K562 (cell line): ENCODE results near the gene TMEM139. TPM values are rescaled to one million over a fixed set of nuclear protein-coding genes. Genes with fewer than 3 reads are reported as not detected.

ENCODE experiments used
- CBFA2T3 ChIP-seq: fragments of 450-650 bp; IDR thresholded peaks from 2 replicates; pipeline ENCODE4 v1.6.1; 2017
- DACH1 ChIP-seq: fragments of 450-650 bp; IDR thresholded peaks from 2 replicates; pipeline ENCODE4 v1.6.1; 2018; ENCODE audit not compliant: partially characterized antibody
- DPF2 ChIP-seq: fragments of 450-650 bp; IDR thresholded peaks from 2 replicates; pipeline ENCODE4 v1.6.1; 2016
- FOXJ2 ChIP-seq: fragments of 200-800 bp; sonication (Bioruptor generic); IDR thresholded peaks from 2 replicates; pipeline ENCODE4 v1.6.1; 2016; ENCODE audit warnings: missing genetic modification characterization, missing compliant biosample characterization
- GATA2 ChIP-seq: sonication (generic); formaldehyde crosslinking; IDR thresholded peaks from 2 replicates; pipeline ENCODE4 v1.4.0; 2020; ENCODE audit warnings: mild to moderate bottlenecking, missing genetic modification reagents
- HDAC1 ChIP-seq, 2 experiments: fragments of 450-650 bp; IDR thresholded peaks; 2 replicates each; pipeline ENCODE4 v1.6.1; 2016 to 2017; ENCODE audit warnings: inconsistent platforms in 1 of 2, mild to moderate bottlenecking in 1 of 2, moderate library complexity in 1 of 2
- HDAC2 ChIP-seq: fragments of 450-650 bp; IDR thresholded peaks from 2 replicates; pipeline ENCODE4 v1.6.1; 2016; ENCODE audit warnings: mild to moderate bottlenecking
- NCOA2 ChIP-seq, 2 experiments: fragments of 450-650 bp; IDR thresholded peaks; 2 replicates each; pipeline ENCODE4 v1.6.1; 2018; ENCODE audit warnings: mild to moderate bottlenecking in 2 of 2, moderate library complexity in 1 of 2; ENCODE audit not compliant: partially characterized antibody in 2 of 2
- RCOR1 ChIP-seq, 2 experiments: IDR thresholded peaks; 2 replicates each; pipeline ENCODE4 v1.6.1; 2012; ENCODE audit warnings: low read depth in 2 of 2, low read length in 2 of 2, borderline replicate concordance in 1 of 2, improper control_type of control experiment in 1 of 2
- SMARCE1 ChIP-seq: fragments of 450-650 bp; IDR thresholded peaks from 2 replicates; pipeline ENCODE4 v1.7.1; 2016; ENCODE audit warnings: mild to moderate bottlenecking
- SRF ChIP-seq, 2 experiments: fragments of 250-450, 450-650 bp in 1 of 2; sonication (Bioruptor Pico) in 1 of 2; sonication (generic) in 1 of 2; formaldehyde crosslinking; IDR thresholded peaks; 2 replicates each; pipeline versions ENCODE4 v1.5.0 to v1.5.1; 2020 to 2022; ENCODE audit warnings: mild to moderate bottlenecking in 1 of 2, missing genetic modification reagents in 1 of 2
- SRSF3 ChIP-seq: fragments of 200-400 bp; formaldehyde crosslinking; IDR thresholded peaks from 2 replicates; pipeline ENCODE4 v1.6.1; 2016; ENCODE audit warnings: mild to moderate bottlenecking, low read length, moderate library complexity; ENCODE audit not compliant: insufficient read depth
- TBL1XR1 ChIP-seq, 2 experiments: IDR thresholded peaks; 2 replicates each; pipeline ENCODE4 v1.6.1; 2012; ENCODE audit warnings: improper control_type of control experiment in 2 of 2, low read length in 2 of 2, mild to moderate bottlenecking in 1 of 2
- TEAD1 ChIP-seq, 2 experiments: fragments of 450-650 bp in 1 of 2; sonication (generic) in 1 of 2; formaldehyde crosslinking; IDR thresholded peaks; 2 replicates each; pipeline versions ENCODE4 v1.4.0 to v1.8.0; 2020 to 2022; ENCODE audit warnings: mild to moderate bottlenecking in 2 of 2, missing genetic modification reagents in 1 of 2
- TEAD4 ChIP-seq, 2 experiments: sonication (generic) in 1 of 2; formaldehyde crosslinking in 1 of 2; IDR thresholded peaks; 2 replicates each; pipeline versions ENCODE4 v1.6.1 to v1.8.0; 2012 to 2022; ENCODE audit warnings: borderline replicate concordance in 1 of 2, inconsistent platforms in 1 of 2, low read length in 1 of 2, mild to moderate bottlenecking in 1 of 2, missing genetic modification reagents in 1 of 2
- ZNF583 ChIP-seq: fragments of 250-450 bp; sonication (Bioruptor Pico); IDR thresholded peaks from 2 replicates; pipeline ENCODE4 v1.4.0; 2020
- ZNF79 ChIP-seq: fragments of 250-450 bp; sonication (Bioruptor Pico); IDR thresholded peaks from 2 replicates; pipeline ENCODE4 v1.4.0; 2020; ENCODE audit warnings: low read depth, mild to moderate bottlenecking, moderate library complexity
- polyA plus RNA-seq, 8 experiments: library from polyadenylated mRNA; depleted of rRNA in 4 of 8; stranded (reverse) in 5 of 8; unstranded in 3 of 8; fragments of >200 nt; fragmentation: Nextera tagmentation in 2 of 8; fragmentation: Illumina TruSeq in 1 of 8; extraction: Ambion mirVana in 2 of 8; extraction: Trizol in 1 of 8; gene quantifications; 2 replicates each; pipeline versions ENCODE4 v1.2.1 to v1.2.3, GENCODE V29; 2011 to 2014; ENCODE audit warnings: inconsistent platforms in 1 of 8, missing spikeins in 1 of 8
- total RNA-seq, 7 experiments: library from RNA; depleted of rRNA in 6 of 7; stranded (reverse); fragments of >200 nt in 6 of 7; fragmentation: Illumina TruSeq in 2 of 7; extraction: Trizol in 2 of 7; gene quantifications; 2 replicates each; pipeline versions ENCODE4 v1.2.1 to v1.2.3, GENCODE V29; 2011 to 2021; ENCODE audit warnings: low replicate concordance in 1 of 7
- TF ChIP-seq, protein P1 (sequence below): fragments of 450-650 bp; formaldehyde crosslinking; IDR thresholded peaks from 2 replicates; pipeline ENCODE4 v1.4.0; 2020; ENCODE audit warnings: mild to moderate bottlenecking, moderate library complexity
- TF ChIP-seq, protein P2 (sequence below), 2 experiments: fragments of 450-650 bp; IDR thresholded peaks; 2 replicates each; pipeline ENCODE4 v1.6.1; 2016
- TF ChIP-seq, protein P3 (sequence below): fragments of 450-650 bp; IDR thresholded peaks from 2 replicates; pipeline ENCODE4 v1.6.1; 2016; ENCODE audit warnings: antibody characterized with exemption
- TF ChIP-seq, protein P4 (sequence below): IDR thresholded peaks from 2 replicates; pipeline ENCODE4 v1.6.1; 2012; ENCODE audit warnings: low read depth, low read length, improper control_type of control experiment, borderline replicate concordance

Gene TMEM139
- total and polyA plus RNA-seq, 9 of the 15 experiments (the other 6 are each of a cell fraction or from before 2014, with no cell fraction given), result 0.27 to 1.8 (median 0.79) TPM

DNA sequence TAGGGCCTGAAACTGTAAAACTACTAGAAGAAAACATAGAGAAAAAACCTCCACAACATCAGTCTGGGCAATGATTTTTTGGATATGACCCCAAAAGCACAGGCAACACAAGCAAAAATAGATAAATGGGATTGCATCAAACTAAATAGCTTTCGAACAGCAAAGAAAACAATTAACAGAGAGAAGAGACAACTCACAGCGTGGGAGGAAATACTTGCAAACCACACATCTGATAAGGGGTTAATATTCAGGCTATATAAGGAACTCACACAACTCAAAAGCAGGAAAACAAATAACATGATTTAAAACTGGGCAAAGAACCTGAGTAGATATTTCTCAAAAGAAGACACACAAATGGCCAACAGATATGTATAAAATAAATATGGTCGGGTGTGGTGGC, 29.2 kb upstream of the TMEM139 start (continued):
- TF ChIP-seq CBFA2T3 (peak; percentile 55), TEAD1 (CRISPR knock-in tag; IDR thresholded peaks at IDR 0.05) (peak in 1 of 2 experiments; percentile 80; a peak in 1 of 4 replicates), SMARCE1 (peak; percentile 73; the same call in 1 of the 2 replicates), TBL1XR1 (IDR thresholded peaks at IDR 0.05; ENCODE audit: low read length in 2 of 2) (0 out of 4 replicates have a peak, but pooled peaks of 1 of the 2 experiments have one; percentile 54), HDAC2 (peak; percentile 22; the same call in 1 of the 2 replicates), ZNF79 (CRISPR knock-in tag) (peak; percentile 90), NCOA2 (IDR thresholded peaks at IDR 0.05; ENCODE audit: partially characterized antibody in 2 of 2) (peak in 1 of 2 experiments; percentile 6), DPF2 (peak; percentile 59; the same call in 1 of the 2 replicates), SRSF3 (no peak), FOXJ2 (tag) (0 out of 2 replicates have a peak, but pooled peaks have one; percentile 37), GATA2 (CRISPR knock-in tag) (peak; percentile 9; the same call in 1 of the 2 replicates), HDAC1 (IDR thresholded peaks at IDR 0.05) (peak in 1 of 2 experiments; percentile 73; a peak in 2 of 4 replicates), RCOR1 (IDR thresholded peaks at IDR 0.05; ENCODE audit: borderline replicate concordance in 1 of 2, low read depth in 2 of 2, low read length in 2 of 2) (peak in 1 of 2 experiments; percentile 81; a peak in 2 of 4 replicates), TEAD4 (IDR thresholded peaks at IDR 0.05; ENCODE audit: low read length) (peak; percentile 72), TEAD4 (CRISPR knock-in tag; IDR thresholded peaks at IDR 0.05; ENCODE audit: borderline replicate concordance) (no peak), DACH1 (peak; percentile 77), SRF (CRISPR knock-in tag; IDR thresholded peaks at IDR 0.05) (peak in 1 of 2 experiments; percentile 73; a peak in 1 of 4 replicates), ZNF583 (CRISPR knock-in tag) (peak; percentile 74; the same call in 1 of the 2 replicates)
- TF ChIP-seq, protein P1, sequence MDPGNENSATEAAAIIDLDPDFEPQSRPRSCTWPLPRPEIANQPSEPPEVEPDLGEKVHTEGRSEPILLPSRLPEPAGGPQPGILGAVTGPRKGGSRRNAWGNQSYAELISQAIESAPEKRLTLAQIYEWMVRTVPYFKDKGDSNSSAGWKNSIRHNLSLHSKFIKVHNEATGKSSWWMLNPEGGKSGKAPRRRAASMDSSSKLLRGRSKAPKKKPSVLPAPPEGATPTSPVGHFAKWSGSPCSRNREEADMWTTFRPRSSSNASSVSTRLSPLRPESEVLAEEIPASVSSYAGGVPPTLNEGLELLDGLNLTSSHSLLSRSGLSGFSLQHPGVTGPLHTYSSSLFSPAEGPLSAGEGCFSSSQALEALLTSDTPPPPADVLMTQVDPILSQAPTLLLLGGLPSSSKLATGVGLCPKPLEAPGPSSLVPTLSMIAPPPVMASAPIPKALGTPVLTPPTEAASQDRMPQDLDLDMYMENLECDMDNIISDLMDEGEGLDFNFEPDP (CRISPR knock-in tag), result no peak
- TF ChIP-seq, protein P2, sequence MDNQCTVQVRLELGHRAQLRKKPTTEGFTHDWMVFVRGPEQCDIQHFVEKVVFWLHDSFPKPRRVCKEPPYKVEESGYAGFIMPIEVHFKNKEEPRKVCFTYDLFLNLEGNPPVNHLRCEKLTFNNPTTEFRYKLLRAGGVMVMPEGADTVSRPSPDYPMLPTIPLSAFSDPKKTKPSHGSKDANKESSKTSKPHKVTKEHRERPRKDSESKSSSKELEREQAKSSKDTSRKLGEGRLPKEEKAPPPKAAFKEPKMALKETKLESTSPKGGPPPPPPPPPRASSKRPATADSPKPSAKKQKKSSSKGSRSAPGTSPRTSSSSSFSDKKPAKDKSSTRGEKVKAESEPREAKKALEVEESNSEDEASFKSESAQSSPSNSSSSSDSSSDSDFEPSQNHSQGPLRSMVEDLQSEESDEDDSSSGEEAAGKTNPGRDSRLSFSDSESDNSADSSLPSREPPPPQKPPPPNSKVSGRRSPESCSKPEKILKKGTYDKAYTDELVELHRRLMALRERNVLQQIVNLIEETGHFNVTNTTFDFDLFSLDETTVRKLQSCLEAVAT (IDR thresholded peaks at IDR 0.05), result peak in 1 of 2 experiments; percentile 56; a peak in 1 of 4 replicates
- TF ChIP-seq, protein P3, sequence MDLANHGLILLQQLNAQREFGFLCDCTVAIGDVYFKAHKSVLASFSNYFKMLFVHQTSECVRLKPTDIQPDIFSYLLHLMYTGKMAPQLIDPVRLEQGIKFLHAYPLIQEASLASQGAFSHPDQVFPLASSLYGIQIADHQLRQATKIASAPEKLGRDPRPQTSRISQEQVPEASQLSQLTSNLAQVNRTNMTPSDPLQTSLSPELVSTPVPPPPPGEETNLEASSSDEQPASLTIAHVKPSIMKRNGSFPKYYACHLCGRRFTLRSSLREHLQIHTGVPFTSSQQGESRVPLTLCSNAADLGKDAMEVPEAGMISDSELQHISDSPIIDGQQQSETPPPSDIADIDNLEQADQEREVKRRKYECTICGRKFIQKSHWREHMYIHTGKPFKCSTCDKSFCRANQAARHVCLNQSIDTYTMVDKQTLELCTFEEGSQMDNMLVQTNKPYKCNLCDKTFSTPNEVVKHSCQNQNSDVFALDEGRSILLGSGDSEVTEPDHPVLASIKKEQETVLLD, result 0 out of 2 replicates have a peak, but pooled peaks have one; percentile 9
- TF ChIP-seq, protein P4, sequence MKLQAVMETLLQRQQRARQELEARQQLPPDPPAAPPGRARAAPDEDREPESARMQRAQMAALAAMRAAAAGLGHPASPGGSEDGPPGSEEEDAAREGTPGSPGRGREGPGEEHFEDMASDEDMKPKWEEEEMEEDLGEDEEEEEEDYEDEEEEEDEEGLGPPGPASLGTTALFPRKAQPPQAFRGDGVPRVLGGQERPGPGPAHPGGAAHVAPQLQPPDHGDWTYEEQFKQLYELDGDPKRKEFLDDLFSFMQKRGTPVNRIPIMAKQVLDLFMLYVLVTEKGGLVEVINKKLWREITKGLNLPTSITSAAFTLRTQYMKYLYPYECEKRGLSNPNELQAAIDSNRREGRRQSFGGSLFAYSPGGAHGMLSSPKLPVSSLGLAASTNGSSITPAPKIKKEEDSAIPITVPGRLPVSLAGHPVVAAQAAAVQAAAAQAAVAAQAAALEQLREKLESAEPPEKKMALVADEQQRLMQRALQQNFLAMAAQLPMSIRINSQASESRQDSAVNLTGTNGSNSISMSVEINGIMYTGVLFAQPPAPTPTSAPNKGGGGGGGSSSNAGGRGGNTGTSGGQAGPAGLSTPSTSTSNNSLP, result peak; percentile 57; the same call in 1 of the 2 replicates
